Subcutaneous adipose tissue (tissue), 4 donors: ENCODE data around the gene RIPOR2. TPM values are rescaled to one million over a fixed set of nuclear protein-coding genes. Genes with fewer than 3 reads are reported as not detected.

Source experiments
- total RNA-seq, 4 donors: library from RNA; depleted of rRNA; stranded (reverse); fragments of >200 nt; gene quantifications; one replicate each; pipeline ENCODE4 v1.1.0, GENCODE V29; 2016
- TF ChIP-seq, protein P1 (sequence below): fragments of 450-650 bp; IDR thresholded peaks from one replicate; pipeline ENCODE4 v1.5.1; 2016; ENCODE audit warnings: low read depth, mild to moderate bottlenecking, control low read depth, antibody characterized with exemption, moderate library complexity

The RIPOR2 gene
- total RNA-seq, 4 donors from 2014 or later, result 7.9 to 36.1 (median 9.2) TPM

DNA sequence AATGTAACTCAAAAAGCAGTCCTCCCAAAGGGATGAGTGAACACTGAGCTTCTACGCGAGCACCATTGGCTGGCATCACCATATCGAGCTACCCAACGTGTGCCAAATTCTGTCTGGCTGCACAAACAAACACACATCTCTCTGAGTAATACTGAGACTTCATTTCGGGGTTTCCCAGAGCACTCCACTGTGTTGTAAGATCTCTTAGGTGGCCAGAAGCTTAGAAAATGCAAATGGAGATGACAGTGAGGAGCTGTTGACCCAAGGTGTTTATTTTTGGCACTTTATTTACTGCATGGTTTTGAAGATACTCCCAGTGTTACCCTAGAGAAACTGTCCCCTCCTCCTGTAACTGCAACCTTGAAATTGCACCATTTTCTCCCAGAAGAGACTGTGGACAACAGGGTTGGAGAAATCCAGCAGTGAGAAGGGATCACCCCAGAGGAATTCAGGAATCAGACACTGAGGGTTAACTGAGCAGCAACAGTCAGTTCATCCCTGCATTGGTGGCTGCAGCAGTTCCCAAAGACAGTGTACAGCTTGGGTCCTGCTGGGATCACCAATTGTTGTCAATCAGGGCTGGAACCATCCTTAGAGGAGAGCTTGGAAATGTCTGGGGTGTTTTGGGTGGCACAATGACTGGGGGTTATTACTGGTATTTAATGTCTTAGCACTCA, 1.0 kb upstream of the RIPOR2 start:
- TF ChIP-seq, protein P1, sequence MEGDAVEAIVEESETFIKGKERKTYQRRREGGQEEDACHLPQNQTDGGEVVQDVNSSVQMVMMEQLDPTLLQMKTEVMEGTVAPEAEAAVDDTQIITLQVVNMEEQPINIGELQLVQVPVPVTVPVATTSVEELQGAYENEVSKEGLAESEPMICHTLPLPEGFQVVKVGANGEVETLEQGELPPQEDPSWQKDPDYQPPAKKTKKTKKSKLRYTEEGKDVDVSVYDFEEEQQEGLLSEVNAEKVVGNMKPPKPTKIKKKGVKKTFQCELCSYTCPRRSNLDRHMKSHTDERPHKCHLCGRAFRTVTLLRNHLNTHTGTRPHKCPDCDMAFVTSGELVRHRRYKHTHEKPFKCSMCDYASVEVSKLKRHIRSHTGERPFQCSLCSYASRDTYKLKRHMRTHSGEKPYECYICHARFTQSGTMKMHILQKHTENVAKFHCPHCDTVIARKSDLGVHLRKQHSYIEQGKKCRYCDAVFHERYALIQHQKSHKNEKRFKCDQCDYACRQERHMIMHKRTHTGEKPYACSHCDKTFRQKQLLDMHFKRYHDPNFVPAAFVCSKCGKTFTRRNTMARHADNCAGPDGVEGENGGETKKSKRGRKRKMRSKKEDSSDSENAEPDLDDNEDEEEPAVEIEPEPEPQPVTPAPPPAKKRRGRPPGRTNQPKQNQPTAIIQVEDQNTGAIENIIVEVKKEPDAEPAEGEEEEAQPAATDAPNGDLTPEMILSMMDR, result no peak

GRCh38 chr6:24933868-24934401, 1.8 kb downstream of the RIPOR2 start:
- TF ChIP-seq, protein P1, result no peak

DNA sequence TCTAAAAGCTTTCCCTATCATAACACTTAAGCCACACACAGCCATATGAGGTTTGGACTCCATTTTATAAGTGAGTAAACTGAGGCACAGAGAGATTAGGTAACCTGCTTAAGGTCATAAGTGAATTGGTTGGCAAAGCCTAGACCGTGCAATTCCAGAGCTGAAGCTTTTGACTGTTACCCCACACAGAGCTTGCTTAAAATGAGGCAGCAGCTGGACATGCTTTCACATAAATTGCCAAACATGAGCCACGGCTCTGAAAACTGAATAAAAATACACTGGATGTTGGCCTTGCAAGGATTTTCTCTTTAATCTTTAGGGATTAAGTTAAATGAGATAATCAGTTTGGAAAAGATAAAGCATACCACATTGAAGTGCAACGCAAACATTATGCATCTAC, 2.5 kb downstream of the RIPOR2 start:
- TF ChIP-seq, protein P1, result no peak

GRCh38 chr6:24932832-24933231, 2.9 kb downstream of the RIPOR2 start:
- TF ChIP-seq, protein P1, result no peak

- TF ChIP-seq, protein P1, result no peak
Measured at GRCh38 chr6:24931718-24932691, 3.8 kb downstream of the RIPOR2 start.

DNA sequence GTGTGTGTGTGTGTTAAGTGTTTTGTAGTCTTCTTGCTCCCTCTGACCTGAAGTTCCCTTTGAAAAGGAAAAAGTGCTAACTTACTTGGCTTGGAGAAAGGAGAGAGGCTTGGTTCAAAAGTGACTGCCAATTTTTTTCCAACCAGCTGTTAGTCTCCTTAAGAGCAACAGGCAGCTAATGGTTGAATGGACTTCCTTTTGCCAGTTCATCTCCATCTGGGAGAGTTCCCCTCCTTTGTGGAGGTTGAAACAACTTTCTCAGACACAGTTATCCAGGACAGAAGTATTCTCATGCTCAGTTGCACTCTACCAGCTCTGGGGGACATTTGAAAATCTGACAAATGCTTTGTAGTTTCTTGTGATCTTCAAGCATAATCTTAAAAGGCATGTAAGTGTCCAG, 4.5 kb downstream of the RIPOR2 start:
- TF ChIP-seq, protein P1, result no peak

DNA sequence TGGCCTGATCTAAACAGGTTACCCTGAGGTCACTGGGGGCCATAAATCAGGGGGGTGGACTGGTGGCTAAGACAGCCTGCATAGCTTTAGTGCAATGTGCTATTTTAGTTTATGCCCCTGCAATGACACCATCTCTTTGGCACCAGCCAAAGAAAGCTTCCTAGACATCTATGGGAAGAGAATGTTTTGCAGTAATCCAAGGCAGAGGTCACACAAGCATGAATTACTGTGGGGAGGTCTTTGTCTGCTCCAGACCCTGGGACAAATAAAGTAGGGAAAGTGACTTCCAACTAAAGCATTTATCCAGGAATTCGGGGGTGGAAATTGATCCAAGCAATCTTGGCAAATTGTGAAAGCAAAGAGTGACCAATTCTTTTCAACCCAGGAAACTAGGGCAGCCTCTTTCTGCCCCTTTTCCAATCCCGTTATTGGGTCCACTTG, 5.3 kb downstream of the RIPOR2 start:
- TF ChIP-seq, protein P1, result no peak
